ENCODE results near the gene PTPRM.

The PTPRM gene

GRCh38 chr18:7626175-7626921 lies 59.2 kb downstream of the PTPRM start:
- TF ChIP-seq, protein P1, sequence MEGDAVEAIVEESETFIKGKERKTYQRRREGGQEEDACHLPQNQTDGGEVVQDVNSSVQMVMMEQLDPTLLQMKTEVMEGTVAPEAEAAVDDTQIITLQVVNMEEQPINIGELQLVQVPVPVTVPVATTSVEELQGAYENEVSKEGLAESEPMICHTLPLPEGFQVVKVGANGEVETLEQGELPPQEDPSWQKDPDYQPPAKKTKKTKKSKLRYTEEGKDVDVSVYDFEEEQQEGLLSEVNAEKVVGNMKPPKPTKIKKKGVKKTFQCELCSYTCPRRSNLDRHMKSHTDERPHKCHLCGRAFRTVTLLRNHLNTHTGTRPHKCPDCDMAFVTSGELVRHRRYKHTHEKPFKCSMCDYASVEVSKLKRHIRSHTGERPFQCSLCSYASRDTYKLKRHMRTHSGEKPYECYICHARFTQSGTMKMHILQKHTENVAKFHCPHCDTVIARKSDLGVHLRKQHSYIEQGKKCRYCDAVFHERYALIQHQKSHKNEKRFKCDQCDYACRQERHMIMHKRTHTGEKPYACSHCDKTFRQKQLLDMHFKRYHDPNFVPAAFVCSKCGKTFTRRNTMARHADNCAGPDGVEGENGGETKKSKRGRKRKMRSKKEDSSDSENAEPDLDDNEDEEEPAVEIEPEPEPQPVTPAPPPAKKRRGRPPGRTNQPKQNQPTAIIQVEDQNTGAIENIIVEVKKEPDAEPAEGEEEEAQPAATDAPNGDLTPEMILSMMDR (IDR thresholded peaks at IDR 0.05; ENCODE audit: borderline replicate concordance, extremely low read depth, low read length, poor library complexity, severe bottlenecking), result no peak
- TF ChIP-seq EZH2 (IDR thresholded peaks at IDR 0.05; ENCODE audit: borderline replicate concordance, low read depth, low read length, severe bottlenecking), result no peak
- Histone ChIP-seq H3K79me2 (ENCODE audit: insufficient read depth, low read length) (no peaks in the 10 kb centered on the region), H3K9ac (ENCODE audit: low read depth, low read length) (no peak overlapping the region), H3K4me3 (ENCODE audit: low read depth in 1 of 2, low read length in 2 of 2) (no peak overlapping the region), H3K27me3 (ENCODE audit: insufficient read depth, low read length, poor library complexity) (no peaks in the 10 kb centered on the region), H3K36me3 (ENCODE audit: insufficient read depth, low read length) (no peaks in the 10 kb centered on the region), H4K20me1 (ENCODE audit: insufficient read depth, low read length) (no peaks in the 10 kb centered on the region), H2AFZ (ENCODE audit: low read depth, low read length) (no peak overlapping the region), H3K9me3 (ENCODE audit: insufficient read depth, low read length, severe bottlenecking) (no peaks in the 10 kb centered on the region), H3K4me1 (ENCODE audit: insufficient read depth, low read length) (no peaks in the 10 kb centered on the region), H3K4me2 (ENCODE audit: insufficient read depth, low read length) (no peak overlapping the region), H3K27ac (ENCODE audit: low read length) (no peak overlapping the region)
- ATAC-seq (ENCODE audit: insufficient read depth, low read depth) (no peak), DNase-seq (no peak)

DNA sequence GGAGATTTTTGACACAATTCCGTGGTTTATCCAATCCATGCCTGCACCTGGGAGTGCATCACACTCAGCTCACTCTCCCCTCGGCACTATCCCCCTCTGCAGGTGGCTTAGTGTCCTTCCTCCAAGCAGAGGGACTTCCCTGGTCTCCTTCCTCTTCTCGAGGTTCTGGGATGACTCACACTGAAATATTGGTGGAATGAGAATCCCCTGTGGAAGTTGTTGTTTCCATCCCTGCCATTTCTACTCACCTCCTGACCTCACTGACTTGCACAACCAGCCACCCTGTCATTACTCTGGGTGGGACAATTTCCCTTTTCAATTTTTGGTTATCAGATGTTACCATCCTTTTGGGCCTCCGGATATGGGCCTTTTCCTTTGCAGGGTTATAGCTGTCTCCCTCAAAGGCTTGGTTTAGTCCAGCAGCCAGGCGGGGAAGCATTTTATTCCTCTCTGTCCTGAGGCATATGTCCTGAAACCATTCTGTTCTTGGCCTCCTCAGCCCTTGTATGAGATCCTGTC lies 59.9 kb downstream of the PTPRM start:
- Histone ChIP-seq H3K27me3 (ENCODE audit: insufficient read depth, low read length, poor library complexity) (no peaks in the 10 kb centered on the region), H3K9ac (ENCODE audit: low read depth, low read length) (no peak overlapping the region), H3K27ac (ENCODE audit: low read length) (no peak overlapping the region), H2AFZ (ENCODE audit: low read depth, low read length) (no peak overlapping the region), H3K4me1 (ENCODE audit: insufficient read depth, low read length) (no peaks in the 10 kb centered on the region), H3K79me2 (ENCODE audit: insufficient read depth, low read length) (no peaks in the 10 kb centered on the region), H3K9me3 (ENCODE audit: insufficient read depth, low read length, severe bottlenecking) (no peaks in the 10 kb centered on the region), H3K4me3 (ENCODE audit: low read depth in 1 of 2, low read length in 2 of 2) (no peak overlapping the region), H3K4me2 (ENCODE audit: insufficient read depth, low read length) (no peak overlapping the region), H4K20me1 (ENCODE audit: insufficient read depth, low read length) (no peaks in the 10 kb centered on the region), H3K36me3 (ENCODE audit: insufficient read depth, low read length) (no peaks in the 10 kb centered on the region)
- DNase-seq (no peak), ATAC-seq (ENCODE audit: insufficient read depth, low read depth) (no peak)
- no peak for TF ChIP-seq EZH2 (IDR thresholded peaks at IDR 0.05; ENCODE audit: borderline replicate concordance, low read depth, low read length, severe bottlenecking)
- TF ChIP-seq, protein P1 (IDR thresholded peaks at IDR 0.05; ENCODE audit: borderline replicate concordance, extremely low read depth, low read length, poor library complexity, severe bottlenecking), result no peak

DNA sequence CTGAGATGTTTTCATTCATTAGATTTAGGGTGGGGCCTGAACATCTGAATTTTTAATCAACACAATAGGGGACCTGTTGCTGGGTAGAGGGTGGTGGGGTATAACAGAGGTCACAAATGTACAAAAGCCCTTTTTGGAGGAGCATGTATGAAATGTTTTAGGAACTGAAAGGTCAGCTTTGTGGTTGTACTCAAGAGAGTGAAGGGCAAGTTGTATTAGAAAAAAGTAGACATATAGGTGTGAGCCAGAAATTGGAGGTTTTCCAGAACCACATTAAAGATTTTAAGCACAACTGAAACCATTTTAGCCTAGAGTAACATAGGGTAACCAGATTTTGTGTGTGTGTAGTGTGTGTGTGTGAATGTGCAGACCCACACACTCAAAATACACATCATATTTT lies 62.3 kb downstream of the PTPRM start:
- no peak overlapping the region for H3K4me2 ChIP-seq (ENCODE audit: insufficient read depth, low read length)
- DNase-seq (no peak), ATAC-seq (ENCODE audit: insufficient read depth, low read depth) (no peak)
- no peaks in the 10 kb centered on the region for H3K4me1 ChIP-seq (ENCODE audit: insufficient read depth, low read length)
- TF ChIP-seq, protein P1 (IDR thresholded peaks at IDR 0.05; ENCODE audit: borderline replicate concordance, extremely low read depth, low read length, poor library complexity, severe bottlenecking), result no peak
- no peak for TF ChIP-seq EZH2 (IDR thresholded peaks at IDR 0.05; ENCODE audit: borderline replicate concordance, low read depth, low read length, severe bottlenecking)
- H3K9me3 ChIP-seq (ENCODE audit: insufficient read depth, low read length, severe bottlenecking), result no peaks in the 10 kb centered on the region
- no peaks in the 10 kb centered on the region for H3K36me3 ChIP-seq (ENCODE audit: insufficient read depth, low read length)
- H3K9ac ChIP-seq (ENCODE audit: low read depth, low read length), result no peak overlapping the region
- no peak overlapping the region for H3K27ac ChIP-seq (ENCODE audit: low read length)
- no peak overlapping the region for H2AFZ ChIP-seq (ENCODE audit: low read depth, low read length)
- no peaks in the 10 kb centered on the region for H3K27me3 ChIP-seq (ENCODE audit: insufficient read depth, low read length, poor library complexity)
- no peaks in the 10 kb centered on the region for H3K79me2 ChIP-seq (ENCODE audit: insufficient read depth, low read length)
- no peaks in the 10 kb centered on the region for H4K20me1 ChIP-seq (ENCODE audit: insufficient read depth, low read length)
- H3K4me3 ChIP-seq (ENCODE audit: low read depth in 1 of 2, low read length in 2 of 2), result no peak overlapping the region

Data from DND-41 (cell line).